Skeletal muscle satellite cell (primary cell): ENCODE results near the gene FRS2.

Experiments used
- H3K27me3 ChIP-seq: 2 replicates; pipeline ENCODE4 v1.7.0; 2013; ENCODE audit warnings: low read length; ENCODE audit not compliant: control insufficient read depth, insufficient read depth
- H3K36me3 ChIP-seq: 2 replicates; pipeline ENCODE4 v1.7.0; 2013; ENCODE audit warnings: mild to moderate bottlenecking, control low read depth, low read length; ENCODE audit not compliant: insufficient read depth
- H3K4me1 ChIP-seq: 2 replicates; pipeline ENCODE4 v1.7.0; 2013; ENCODE audit warnings: low read length; ENCODE audit not compliant: control insufficient read depth, insufficient read depth
- H3K4me2 ChIP-seq: 2 replicates; pipeline ENCODE4 v1.7.0; 2013; ENCODE audit warnings: mild to moderate bottlenecking, low read length
- H3K4me3 ChIP-seq: 2 replicates; pipeline ENCODE4 v1.7.0; 2013; ENCODE audit warnings: low read length
- H3K9ac ChIP-seq: 2 replicates; pipeline ENCODE4 v1.7.0; 2013; ENCODE audit warnings: mild to moderate bottlenecking, low read depth, low read length, moderate library complexity
- H3K9me3 ChIP-seq: replicated peaks from 2 replicates; pipeline ENCODE4 v1.7.0; 2013; ENCODE audit warnings: mild to moderate bottlenecking, control low read depth, low read length

Gene FRS2

GRCh38 chr12:69545081-69545480, 74.9 kb downstream of the FRS2 start:
- Histone ChIP-seq H3K9ac (no peak overlapping the region), H3K27me3 (no peaks in the 10 kb centered on the region)

GRCh38 chr12:69546693-69547438, 76.7 kb downstream of the FRS2 start:
- no peak overlapping the region for H3K9ac ChIP-seq
- H3K27me3 ChIP-seq = no peaks in the 10 kb centered on the region
- H3K36me3 ChIP-seq = peaks cover 3% of the 10 kb centered on the region
- H3K4me2 ChIP-seq = no peak overlapping the region
- peaks cover 2% of the 10 kb centered on the region for H3K4me1 ChIP-seq
- peaks cover 3% of the 10 kb centered on the region for H3K9me3 ChIP-seq
- H3K4me3 ChIP-seq = no peak overlapping the region

More at GRCh38 chr12:69545081-69545480, 74.9 kb downstream of the FRS2 start:
- H3K36me3 ChIP-seq = peaks cover 3% of the 10 kb centered on the region
- peaks cover 3% of the 10 kb centered on the region for H3K9me3 ChIP-seq
- H3K4me2 ChIP-seq = no peak overlapping the region
- H3K4me3 ChIP-seq = no peak overlapping the region
- peaks cover 15% of the 10 kb centered on the region for H3K4me1 ChIP-seq

- Histone ChIP-seq H3K4me1 (peaks cover 2% of the 10 kb centered on the region), H3K9ac (no peak overlapping the region), H3K4me2 (no peak overlapping the region), H3K36me3 (peaks cover under 1% of the 10 kb centered on the region), H3K27me3 (no peaks in the 10 kb centered on the region), H3K9me3 (peaks cover 3% of the 10 kb centered on the region), H3K4me3 (no peak overlapping the region)
Observed at GRCh38 chr12:69548687-69549086, 78.5 kb downstream of the FRS2 start.

- Histone ChIP-seq H3K4me1 (peaks cover 13% of the 10 kb centered on the region), H3K4me2 (no peak overlapping the region), H3K36me3 (no peaks in the 10 kb centered on the region), H3K4me3 (no peak overlapping the region), H3K27me3 (no peaks in the 10 kb centered on the region), H3K9ac (no peak overlapping the region), H3K9me3 (no peaks in the 10 kb centered on the region)
Observed at GRCh38 chr12:69550569-69551350, 80.6 kb downstream of the FRS2 start.

GRCh38 chr12:69553628-69554248, 83.5 kb downstream of the FRS2 start:
- no peak overlapping the region for H3K4me2 ChIP-seq
- H3K4me1 ChIP-seq = peaks cover 24% of the 10 kb centered on the region
- H3K9me3 ChIP-seq = no peaks in the 10 kb centered on the region
- H3K27me3 ChIP-seq = no peaks in the 10 kb centered on the region
- H3K4me3 ChIP-seq = no peak overlapping the region
- no peaks in the 10 kb centered on the region for H3K36me3 ChIP-seq
- no peak overlapping the region for H3K9ac ChIP-seq

GRCh38 chr12:69555461-69555860, 85.3 kb downstream of the FRS2 start:
- Histone ChIP-seq H3K4me3 (no peak overlapping the region), H3K4me2 (peak overlapping the region; percentile 28), H3K4me1 (peaks cover 24% of the 10 kb centered on the region), H3K9ac (peak overlapping the region; percentile 10), H3K27me3 (no peaks in the 10 kb centered on the region), H3K36me3 (no peaks in the 10 kb centered on the region), H3K9me3 (no peaks in the 10 kb centered on the region)

- Histone ChIP-seq H3K4me3 (no peak overlapping the region), H3K4me2 (no peak overlapping the region), H3K4me1 (peaks cover 24% of the 10 kb centered on the region), H3K9me3 (no peaks in the 10 kb centered on the region), H3K36me3 (no peaks in the 10 kb centered on the region), H3K9ac (no peak overlapping the region), H3K27me3 (no peaks in the 10 kb centered on the region)
Observed at GRCh38 chr12:69556383-69556782, 86.2 kb downstream of the FRS2 start.

GRCh38 chr12:69563166-69563762, 93.1 kb downstream of the FRS2 start:
- Histone ChIP-seq H3K4me1 (no peaks in the 10 kb centered on the region), H3K27me3 (no peaks in the 10 kb centered on the region), H3K9ac (no peak overlapping the region), H3K4me3 (no peak overlapping the region), H3K36me3 (peaks cover 17% of the 10 kb centered on the region), H3K4me2 (no peak overlapping the region), H3K9me3 (no peaks in the 10 kb centered on the region)

- H3K4me2 ChIP-seq = no peak overlapping the region
- H3K36me3 ChIP-seq = peaks cover 24% of the 10 kb centered on the region
- no peak overlapping the region for H3K4me3 ChIP-seq
Observed at GRCh38 chr12:69566603-69567002, 96.4 kb downstream of the FRS2 start.

GRCh38 chr12:69569236-69569635, 99.0 kb downstream of the FRS2 start:
- peaks cover 27% of the 10 kb centered on the region for H3K36me3 ChIP-seq
- H3K4me2 ChIP-seq = peak overlapping the region; percentile 34
- H3K9ac ChIP-seq = peak overlapping the region; percentile 48

More at GRCh38 chr12:69566603-69567002, 96.4 kb downstream of the FRS2 start:
- H3K27me3 ChIP-seq = no peaks in the 10 kb centered on the region
- peaks cover 22% of the 10 kb centered on the region for H3K4me1 ChIP-seq
- H3K9me3 ChIP-seq = no peaks in the 10 kb centered on the region
- no peak overlapping the region for H3K9ac ChIP-seq

GRCh38 chr12:69570000-69570516, 99.9 kb downstream of the FRS2 start:
- Histone ChIP-seq H3K9me3 (no peaks in the 10 kb centered on the region), H3K9ac (peak overlapping the region; percentile 48), H3K36me3 (peaks cover 27% of the 10 kb centered on the region), H3K27me3 (no peaks in the 10 kb centered on the region), H3K4me2 (peak overlapping the region; percentile 45), H3K4me1 (peaks cover 22% of the 10 kb centered on the region), H3K4me3 (peak overlapping the region; percentile 42)

More at GRCh38 chr12:69569236-69569635, 99.0 kb downstream of the FRS2 start:
- Histone ChIP-seq H3K4me1 (peaks cover 22% of the 10 kb centered on the region), H3K9me3 (no peaks in the 10 kb centered on the region), H3K4me3 (peak overlapping the region; percentile 32), H3K27me3 (no peaks in the 10 kb centered on the region)
